SK-N-SH (cell line): Measurements from ENCODE around the gene RD3L. TPM values are rescaled to one million over a fixed set of nuclear protein-coding genes. Genes with fewer than 3 reads are reported as not detected.

Experiments used
- CTCF ChIA-PET: fragments of 300-600, 350-600 bp; formaldehyde crosslinking; extraction: SDS; loops from one replicate; lab custom pipeline; 2021; lab: Yijun Ruan, JAX
- POLR2A ChIA-PET: fragments of 350-600 bp; sonication (Branson Sonifier 250); formaldehyde crosslinking; extraction: SDS; loops from one replicate; lab custom pipeline; 2020; ENCODE audit warnings: antibody characterized with exemption, inconsistent platforms; lab: Yijun Ruan, JAX
- DNase-seq: peaks from one replicate; pipeline ENCODE4 v3.0.0; 2012
- H2AFZ ChIP-seq: fragments of 200-600 bp; sonication (generic); 2 replicates; pipeline ENCODE4 v1.8.1; 2016; ENCODE audit warnings: antibody characterized with exemption, mild to moderate bottlenecking, low read depth
- H3F3A ChIP-seq: fragments of 200-600 bp; sonication (generic); replicated peaks from 2 replicates; pipeline ENCODE3; 2016; ENCODE audit warnings: antibody characterized with exemption, mild to moderate bottlenecking; ENCODE audit not compliant: insufficient read depth
- H3K27ac ChIP-seq, 2 experiments: fragments of 200-500 bp in 1 of 2; fragments of 200-600 bp in 1 of 2; sonication (Bioruptor generic) in 1 of 2; sonication (generic), shearing (Covaris generic) in 1 of 2; 2 replicates each; pipeline versions ENCODE4 v1.5.1 to v1.6.1; 2014 to 2016; ENCODE audit warnings: low read depth in 2 of 2, inconsistent platforms in 1 of 2, low read length in 1 of 2, mild to moderate bottlenecking in 1 of 2, mixed read lengths in 1 of 2
- H3K27me3 ChIP-seq: fragments of 200-600 bp; sonication (generic), shearing (Covaris generic); 2 replicates; pipeline ENCODE4 v1.6.1; 2016; ENCODE audit warnings: mixed run types; ENCODE audit not compliant: insufficient read depth
- H3K36me3 ChIP-seq, 2 experiments: fragments of 200-500 bp in 1 of 2; fragments of 200-600 bp in 1 of 2; sonication (Bioruptor generic) in 1 of 2; sonication (generic) in 1 of 2; replicated peaks in 1 of 2; 2 replicates each; pipeline versions ENCODE3 to v1.5.1; 2014 to 2016; ENCODE audit warnings: low read length in 1 of 2, mild to moderate bottlenecking in 1 of 2; ENCODE audit not compliant: insufficient read depth in 2 of 2, control insufficient read depth in 1 of 2
- H3K4me1 ChIP-seq, 2 experiments: fragments of 200-500 bp in 1 of 2; fragments of 200-600 bp in 1 of 2; sonication (Bioruptor generic) in 1 of 2; sonication (generic), shearing (Covaris generic) in 1 of 2; 2 replicates each; pipeline versions ENCODE4 v1.5.1 to v1.6.1; 2014 to 2016; ENCODE audit warnings: low read depth in 1 of 2, low read length in 1 of 2, mixed run types in 1 of 2; ENCODE audit not compliant: insufficient read depth in 2 of 2, control insufficient read depth in 1 of 2
- H3K4me2 ChIP-seq: fragments of 200-600 bp; sonication (generic), shearing (Covaris generic); 2 replicates; pipeline ENCODE4 v1.6.1; 2017; ENCODE audit warnings: mixed run types
- H3K4me3 ChIP-seq, 2 experiments: fragments of 200-500 bp in 1 of 2; fragments of 200-600 bp in 1 of 2; sonication (Bioruptor generic) in 1 of 2; sonication (generic), shearing (Covaris generic) in 1 of 2; 2 replicates each; pipeline versions ENCODE4 v1.5.1 to v1.8.1; 2014 to 2016; ENCODE audit warnings: low read depth in 2 of 2, inconsistent platforms in 1 of 2, low read length in 1 of 2, mild to moderate bottlenecking in 1 of 2, mixed read lengths in 1 of 2, moderate library complexity in 1 of 2
- H3K79me2 ChIP-seq: fragments of 200-600 bp; sonication (generic); 2 replicates; pipeline ENCODE4 v1.8.1; 2017; ENCODE audit warnings: mild to moderate bottlenecking; ENCODE audit not compliant: insufficient read depth
- H3K9ac ChIP-seq: fragments of 200-600 bp; sonication (generic); 2 replicates; pipeline ENCODE4 v1.6.1; 2017; ENCODE audit warnings: mixed run types
- H3K9me2 ChIP-seq: fragments of 200-600 bp; sonication (generic); 2 replicates; pipeline ENCODE4 v1.6.1; 2017; ENCODE audit warnings: mixed run types
- H3K9me3 ChIP-seq: fragments of 200-600 bp; sonication (generic); 2 replicates; pipeline ENCODE4 v1.6.1; 2017; ENCODE audit warnings: mixed run types, mild to moderate bottlenecking, moderate library complexity
- H4K20me1 ChIP-seq: fragments of 200-600 bp; sonication (generic); 2 replicates; pipeline ENCODE4 v1.6.1; 2017; ENCODE audit warnings: mild to moderate bottlenecking, mixed run types; ENCODE audit not compliant: insufficient read depth
- CHD2 ChIP-seq: fragments of 150-350 bp; IDR thresholded peaks from 2 replicates; pipeline ENCODE4 v1.6.1; 2018; ENCODE audit warnings: low read length; ENCODE audit not compliant: partially characterized antibody
- ELF1 ChIP-seq: IDR thresholded peaks from 2 replicates; pipeline ENCODE4 v1.4.0; 2012
- EZH2phosphoT487 ChIP-seq: fragments of 200-600 bp; sonication (generic); IDR thresholded peaks from 2 replicates; pipeline ENCODE4 v1.6.1; 2017; ENCODE audit warnings: low read depth, mixed run types, mild to moderate bottlenecking, antibody characterized with exemption, moderate library complexity, borderline replicate concordance
- FOSL2 ChIP-seq: IDR thresholded peaks from 2 replicates; pipeline ENCODE4 v1.4.0; 2012; ENCODE audit warnings: low read depth, mild to moderate bottlenecking, moderate library complexity, borderline replicate concordance
- FOXJ3 ChIP-seq: sonication (generic); formaldehyde crosslinking; IDR thresholded peaks from 2 replicates; pipeline ENCODE4 v1.5.1; 2020; ENCODE audit warnings: mild to moderate bottlenecking, missing genetic modification reagents
- FOXM1 ChIP-seq: IDR thresholded peaks from 2 replicates; pipeline ENCODE4 v1.4.0; 2012; ENCODE audit warnings: low read depth, mild to moderate bottlenecking
- JUND ChIP-seq: IDR thresholded peaks from 2 replicates; pipeline ENCODE4 v1.4.0; 2012
- MEF2A ChIP-seq: IDR thresholded peaks from 2 replicates; pipeline ENCODE4 v1.4.0; 2012; ENCODE audit warnings: low read depth, borderline replicate concordance
- MXI1 ChIP-seq: IDR thresholded peaks from 2 replicates; pipeline ENCODE4 v1.6.1; 2012; ENCODE audit warnings: mild to moderate bottlenecking, low read depth, low read length, improper control_type of control experiment
- NFIC ChIP-seq: IDR thresholded peaks from 2 replicates; pipeline ENCODE4 v1.4.0; 2012; ENCODE audit warnings: borderline replicate concordance
- NRF1 ChIP-seq: IDR thresholded peaks from 2 replicates; pipeline ENCODE4 v1.6.1; 2012; ENCODE audit warnings: low read depth, mild to moderate bottlenecking, low read length
- RCOR1 ChIP-seq: fragments of 150-350 bp; IDR thresholded peaks from 2 replicates; pipeline ENCODE4 v1.6.1; 2017; ENCODE audit warnings: antibody characterized with exemption, low read length
- RFX5 ChIP-seq: IDR thresholded peaks from 2 replicates; pipeline ENCODE4 v1.6.1; 2012; ENCODE audit warnings: mild to moderate bottlenecking, improper control_type of control experiment, low read length
- RXRA ChIP-seq: IDR thresholded peaks from 2 replicates; pipeline ENCODE4 v1.4.0; 2012; ENCODE audit warnings: low read depth, mild to moderate bottlenecking, borderline replicate concordance
- SIN3A ChIP-seq: IDR thresholded peaks from 2 replicates; pipeline ENCODE4 v1.6.1; 2012; ENCODE audit warnings: low read depth, mild to moderate bottlenecking, low read length, moderate library complexity, borderline replicate concordance
- SMC3 ChIP-seq: IDR thresholded peaks from 2 replicates; pipeline ENCODE4 v1.6.1; 2012; ENCODE audit warnings: low read depth, low read length, improper control_type of control experiment
- TAF1 ChIP-seq: IDR thresholded peaks from 2 replicates; pipeline ENCODE4 v1.6.1; 2012; ENCODE audit warnings: low read depth, mild to moderate bottlenecking, low read length, moderate library complexity, borderline replicate concordance
- TCF12 ChIP-seq: IDR thresholded peaks from 2 replicates; pipeline ENCODE4 v1.4.0; 2012
- TEAD4 ChIP-seq: IDR thresholded peaks from 2 replicates; pipeline ENCODE4 v1.4.0; 2012; ENCODE audit warnings: mild to moderate bottlenecking, borderline replicate concordance; ENCODE audit not compliant: insufficient read depth
- YY1 ChIP-seq: IDR thresholded peaks from 2 replicates; pipeline ENCODE4 v1.4.0; 2012; ENCODE audit warnings: low read depth, mild to moderate bottlenecking
- WGBS: methylation state at CpG from one replicate; pipeline ENCODE4 v1.1.6; 2017; ENCODE audit warnings: low lambda C conversion rate; 5-methylcytosine and 5-hydroxymethylcytosine counted together
- polyA plus RNA-seq, 3 experiments: library from polyadenylated mRNA; depleted of rRNA; stranded (reverse); fragments of >200 nt; gene quantifications; 2 replicates each; pipeline ENCODE4 v1.2.3, GENCODE V29; 2012
- TF ChIP-seq, protein P1 (sequence below): IDR thresholded peaks from 2 replicates; pipeline ENCODE4 v1.6.1; 2012; ENCODE audit warnings: mild to moderate bottlenecking, low read depth, low read length, moderate library complexity
- TF ChIP-seq, protein P2 (sequence below): IDR thresholded peaks from 2 replicates; pipeline ENCODE4; 2012
- TF ChIP-seq, protein P3 (sequence below): fragments of 150-350 bp; IDR thresholded peaks from 2 replicates; pipeline ENCODE4 v1.6.1; 2016; ENCODE audit warnings: mild to moderate bottlenecking, low read depth, low read length
- TF ChIP-seq, protein P4 (sequence below): fragments of 150-350 bp; IDR thresholded peaks from 2 replicates; pipeline ENCODE4 v1.6.1; 2017; ENCODE audit warnings: antibody characterized with exemption, low read length, low read depth, borderline replicate concordance
- TF ChIP-seq, protein P5 (sequence below): fragments of 200-600 bp; sonication (generic); IDR thresholded peaks from 2 replicates; pipeline ENCODE4 v1.6.1; 2017; ENCODE audit warnings: antibody characterized with exemption, mild to moderate bottlenecking, moderate library complexity

Gene RD3L
- polyA plus RNA-seq, 1 of the 3 experiments (the other 2 are of a cell fraction), result not detected

DNA sequence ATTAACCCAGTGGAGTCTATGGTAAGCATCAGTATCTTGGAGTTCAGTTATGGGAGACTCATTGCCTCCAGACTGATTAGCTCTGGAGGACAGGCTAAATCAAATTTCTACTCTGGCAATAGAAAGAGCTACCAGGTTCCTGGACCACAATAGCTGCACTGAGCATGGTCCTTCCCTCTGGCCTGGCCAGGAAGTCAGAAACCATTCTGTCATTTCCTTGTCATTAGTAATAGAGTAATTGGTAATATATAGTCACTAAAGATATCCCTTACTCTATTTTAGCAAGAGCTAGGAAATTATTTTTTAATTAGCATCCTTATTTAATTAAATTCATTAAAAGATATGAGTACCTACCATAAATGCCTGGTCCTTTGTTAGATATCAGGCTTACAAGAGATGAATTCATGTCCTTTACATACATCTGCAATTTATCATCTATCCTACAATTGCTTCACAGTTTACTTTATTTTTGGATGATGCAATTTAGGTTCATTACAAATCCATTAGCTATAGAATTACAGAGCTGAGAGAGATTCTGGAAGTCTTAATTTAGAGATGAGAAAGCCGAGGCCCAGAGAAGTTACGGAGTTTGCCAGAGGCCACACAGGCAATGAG is 37.7 kb downstream of the RD3L start:
- POLR2A ChIA-PET, result interaction anchor here (0.7 to 1.3 kb wide), 3 partner anchors 24 to 88 kb away, joined by 3 to 4 read pairs (median 3); no protein-coding TSS in a partner anchor
- TF ChIP-seq RXRA (no peak), TCF12 (peak; percentile 36; the same call in 1 of the 2 replicates), MXI1 (peak; percentile 31; the same call in 1 of the 2 replicates), SMC3 (no peak), ELF1 (no peak), FOXM1 (no peak), YY1 (no peak), RCOR1 (peak; percentile 76), JUND (no peak), NRF1 (no peak), MEF2A (no peak), SIN3A (no peak), FOSL2 (no peak), TEAD4 (peak; percentile 53; the same call in 1 of the 2 replicates), CHD2 (peak; percentile 60), NFIC (no peak), TAF1 (no peak), EZH2phosphoT487 (no peak), FOXJ3 (CRISPR knock-in tag) (0 out of 2 replicates have a peak, but pooled peaks have one; percentile 15), RFX5 (no peak)
- TF ChIP-seq, protein P1, sequence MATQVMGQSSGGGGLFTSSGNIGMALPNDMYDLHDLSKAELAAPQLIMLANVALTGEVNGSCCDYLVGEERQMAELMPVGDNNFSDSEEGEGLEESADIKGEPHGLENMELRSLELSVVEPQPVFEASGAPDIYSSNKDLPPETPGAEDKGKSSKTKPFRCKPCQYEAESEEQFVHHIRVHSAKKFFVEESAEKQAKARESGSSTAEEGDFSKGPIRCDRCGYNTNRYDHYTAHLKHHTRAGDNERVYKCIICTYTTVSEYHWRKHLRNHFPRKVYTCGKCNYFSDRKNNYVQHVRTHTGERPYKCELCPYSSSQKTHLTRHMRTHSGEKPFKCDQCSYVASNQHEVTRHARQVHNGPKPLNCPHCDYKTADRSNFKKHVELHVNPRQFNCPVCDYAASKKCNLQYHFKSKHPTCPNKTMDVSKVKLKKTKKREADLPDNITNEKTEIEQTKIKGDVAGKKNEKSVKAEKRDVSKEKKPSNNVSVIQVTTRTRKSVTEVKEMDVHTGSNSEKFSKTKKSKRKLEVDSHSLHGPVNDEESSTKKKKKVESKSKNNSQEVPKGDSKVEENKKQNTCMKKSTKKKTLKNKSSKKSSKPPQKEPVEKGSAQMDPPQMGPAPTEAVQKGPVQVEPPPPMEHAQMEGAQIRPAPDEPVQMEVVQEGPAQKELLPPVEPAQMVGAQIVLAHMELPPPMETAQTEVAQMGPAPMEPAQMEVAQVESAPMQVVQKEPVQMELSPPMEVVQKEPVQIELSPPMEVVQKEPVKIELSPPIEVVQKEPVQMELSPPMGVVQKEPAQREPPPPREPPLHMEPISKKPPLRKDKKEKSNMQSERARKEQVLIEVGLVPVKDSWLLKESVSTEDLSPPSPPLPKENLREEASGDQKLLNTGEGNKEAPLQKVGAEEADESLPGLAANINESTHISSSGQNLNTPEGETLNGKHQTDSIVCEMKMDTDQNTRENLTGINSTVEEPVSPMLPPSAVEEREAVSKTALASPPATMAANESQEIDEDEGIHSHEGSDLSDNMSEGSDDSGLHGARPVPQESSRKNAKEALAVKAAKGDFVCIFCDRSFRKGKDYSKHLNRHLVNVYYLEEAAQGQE, result no peak
- TF ChIP-seq, protein P2, sequence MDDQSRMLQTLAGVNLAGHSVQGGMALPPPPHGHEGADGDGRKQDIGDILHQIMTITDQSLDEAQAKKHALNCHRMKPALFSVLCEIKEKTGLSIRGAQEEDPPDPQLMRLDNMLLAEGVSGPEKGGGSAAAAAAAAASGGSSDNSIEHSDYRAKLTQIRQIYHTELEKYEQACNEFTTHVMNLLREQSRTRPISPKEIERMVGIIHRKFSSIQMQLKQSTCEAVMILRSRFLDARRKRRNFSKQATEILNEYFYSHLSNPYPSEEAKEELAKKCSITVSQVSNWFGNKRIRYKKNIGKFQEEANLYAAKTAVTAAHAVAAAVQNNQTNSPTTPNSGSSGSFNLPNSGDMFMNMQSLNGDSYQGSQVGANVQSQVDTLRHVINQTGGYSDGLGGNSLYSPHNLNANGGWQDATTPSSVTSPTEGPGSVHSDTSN, result no peak
- TF ChIP-seq, protein P3, sequence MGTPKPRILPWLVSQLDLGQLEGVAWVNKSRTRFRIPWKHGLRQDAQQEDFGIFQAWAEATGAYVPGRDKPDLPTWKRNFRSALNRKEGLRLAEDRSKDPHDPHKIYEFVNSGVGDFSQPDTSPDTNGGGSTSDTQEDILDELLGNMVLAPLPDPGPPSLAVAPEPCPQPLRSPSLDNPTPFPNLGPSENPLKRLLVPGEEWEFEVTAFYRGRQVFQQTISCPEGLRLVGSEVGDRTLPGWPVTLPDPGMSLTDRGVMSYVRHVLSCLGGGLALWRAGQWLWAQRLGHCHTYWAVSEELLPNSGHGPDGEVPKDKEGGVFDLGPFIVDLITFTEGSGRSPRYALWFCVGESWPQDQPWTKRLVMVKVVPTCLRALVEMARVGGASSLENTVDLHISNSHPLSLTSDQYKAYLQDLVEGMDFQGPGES, result no peak
- TF ChIP-seq, protein P4, sequence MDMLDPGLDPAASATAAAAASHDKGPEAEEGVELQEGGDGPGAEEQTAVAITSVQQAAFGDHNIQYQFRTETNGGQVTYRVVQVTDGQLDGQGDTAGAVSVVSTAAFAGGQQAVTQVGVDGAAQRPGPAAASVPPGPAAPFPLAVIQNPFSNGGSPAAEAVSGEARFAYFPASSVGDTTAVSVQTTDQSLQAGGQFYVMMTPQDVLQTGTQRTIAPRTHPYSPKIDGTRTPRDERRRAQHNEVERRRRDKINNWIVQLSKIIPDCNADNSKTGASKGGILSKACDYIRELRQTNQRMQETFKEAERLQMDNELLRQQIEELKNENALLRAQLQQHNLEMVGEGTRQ, result no peak
- TF ChIP-seq, protein P5, sequence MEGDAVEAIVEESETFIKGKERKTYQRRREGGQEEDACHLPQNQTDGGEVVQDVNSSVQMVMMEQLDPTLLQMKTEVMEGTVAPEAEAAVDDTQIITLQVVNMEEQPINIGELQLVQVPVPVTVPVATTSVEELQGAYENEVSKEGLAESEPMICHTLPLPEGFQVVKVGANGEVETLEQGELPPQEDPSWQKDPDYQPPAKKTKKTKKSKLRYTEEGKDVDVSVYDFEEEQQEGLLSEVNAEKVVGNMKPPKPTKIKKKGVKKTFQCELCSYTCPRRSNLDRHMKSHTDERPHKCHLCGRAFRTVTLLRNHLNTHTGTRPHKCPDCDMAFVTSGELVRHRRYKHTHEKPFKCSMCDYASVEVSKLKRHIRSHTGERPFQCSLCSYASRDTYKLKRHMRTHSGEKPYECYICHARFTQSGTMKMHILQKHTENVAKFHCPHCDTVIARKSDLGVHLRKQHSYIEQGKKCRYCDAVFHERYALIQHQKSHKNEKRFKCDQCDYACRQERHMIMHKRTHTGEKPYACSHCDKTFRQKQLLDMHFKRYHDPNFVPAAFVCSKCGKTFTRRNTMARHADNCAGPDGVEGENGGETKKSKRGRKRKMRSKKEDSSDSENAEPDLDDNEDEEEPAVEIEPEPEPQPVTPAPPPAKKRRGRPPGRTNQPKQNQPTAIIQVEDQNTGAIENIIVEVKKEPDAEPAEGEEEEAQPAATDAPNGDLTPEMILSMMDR, result no peak

More for the DNA sequence above, 37.7 kb downstream of the RD3L start:
- Histone ChIP-seq H3K79me2 (no peaks in the 10 kb centered on the region), H3K4me3 (no peak overlapping the region), H2AFZ (0 out of 2 replicates have a peak overlapping the region, but pooled peaks have one; percentile 30), H3K36me3 (no peaks in the 10 kb centered on the region), H3K9me3 (no peaks in the 10 kb centered on the region), H4K20me1 (no peaks in the 10 kb centered on the region), H3K4me1 (peaks cover 0 to 17% of the 10 kb centered on the region in 2 experiments; a peak in 1 of 4 replicates), H3K9ac (no peak overlapping the region), H3K4me2 (no peak overlapping the region), H3K9me2 (no peaks in the 10 kb centered on the region), H3K27me3 (no peaks in the 10 kb centered on the region), H3F3A (peaks cover 3% of the 10 kb centered on the region), H3K27ac (peak overlapping the region in 1 of 2 experiments; percentile 64; a peak in 2 of 4 replicates)
- CTCF ChIA-PET, result interaction anchor here (1.0 to 3.1 kb wide), 8 partner anchors 18 to 97 kb away, joined by 3 to 19 read pairs (median 6); no protein-coding TSS in a partner anchor
- WGBS, result 62% methylated on average over 2 of the region's 2 CpGs
- DNase-seq, result peak; percentile 80
